ENCODE data around the gene THSD4. TPM values are rescaled to one million over a fixed set of nuclear protein-coding genes. Genes with fewer than 3 reads are reported as not detected.

The THSD4 gene
- total and polyA plus RNA-seq, 2 of the 8 experiments (the other 6 are each of a cell fraction or from before 2014, with no cell fraction given): 2.5 to 6.2 TPM

DNA sequence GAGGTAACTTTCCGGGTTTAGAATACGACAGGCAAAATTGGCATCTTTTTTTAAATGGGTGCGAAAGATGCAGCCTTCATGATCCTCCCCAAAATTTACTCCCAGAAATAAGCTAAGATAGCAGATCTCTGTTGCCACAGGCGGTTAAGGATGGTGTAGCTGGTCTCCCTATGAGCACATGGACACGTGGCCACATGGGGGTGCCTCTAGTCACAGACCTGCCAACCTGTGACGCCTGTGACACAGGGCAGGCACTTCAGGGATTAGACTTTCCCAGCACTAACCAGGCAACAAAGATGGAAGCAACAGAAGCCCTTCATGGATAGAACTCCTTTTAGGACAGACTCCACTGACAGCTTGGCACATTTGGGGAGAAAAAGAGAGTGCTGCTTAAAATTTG is 320.3 kb downstream of the THSD4 start (continued):
- TF ChIP-seq NRF1 (IDR thresholded peaks at IDR 0.05; ENCODE audit: low read depth, low read length): no peak
- TF ChIP-seq EP300 (IDR thresholded peaks at IDR 0.05; ENCODE audit: borderline replicate concordance in 1 of 2, low read depth in 2 of 2, low read length in 2 of 2): no peak

All from H1 (cell line).